Measurements from ENCODE around the gene PCBD1.

PCBD1 gene

DNA sequence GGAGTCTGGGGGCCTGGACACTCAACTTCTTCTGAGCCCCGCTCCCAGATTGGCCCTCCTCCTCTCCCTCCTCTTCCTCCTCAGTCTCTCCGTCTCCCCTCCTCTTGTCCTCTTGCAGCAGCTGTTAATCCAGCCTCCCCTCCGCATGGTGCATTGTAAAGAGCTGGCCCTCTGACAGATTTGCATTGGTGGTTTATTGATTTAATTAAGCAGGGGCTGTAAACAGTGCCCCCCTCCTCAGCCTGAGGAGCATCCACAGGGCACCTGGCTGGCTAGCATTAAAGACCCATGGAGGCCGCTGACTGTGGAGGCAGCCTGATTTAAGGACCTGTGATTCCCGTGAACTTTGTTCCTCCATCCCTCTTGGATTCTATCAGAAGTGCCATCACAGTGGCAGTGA lies 28.9 kb upstream of the PCBD1 start:
- DNase-seq (ENCODE audit: low spot score): no peak

DNA sequence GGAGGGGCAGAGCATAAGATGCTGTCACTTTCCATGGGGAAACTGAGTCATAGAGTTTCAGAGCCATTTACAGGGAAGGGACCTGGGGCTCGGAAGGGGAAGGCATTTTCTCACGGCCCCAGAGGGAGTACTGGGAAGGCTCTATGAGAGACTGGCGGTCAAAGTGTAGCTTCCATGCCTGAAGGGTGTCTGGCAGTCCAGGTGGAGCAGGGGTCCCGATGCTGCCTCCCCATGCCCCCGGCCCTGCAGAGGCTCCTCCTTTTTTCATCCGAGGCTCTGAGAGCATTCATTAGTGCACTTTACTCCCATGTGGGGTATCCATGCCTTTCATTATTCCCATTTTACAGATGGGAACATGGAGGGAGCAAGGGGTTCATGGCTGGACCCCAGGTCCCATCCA lies 27.9 kb upstream of the PCBD1 start:
- no peak for DNase-seq (ENCODE audit: low spot score)

DNA sequence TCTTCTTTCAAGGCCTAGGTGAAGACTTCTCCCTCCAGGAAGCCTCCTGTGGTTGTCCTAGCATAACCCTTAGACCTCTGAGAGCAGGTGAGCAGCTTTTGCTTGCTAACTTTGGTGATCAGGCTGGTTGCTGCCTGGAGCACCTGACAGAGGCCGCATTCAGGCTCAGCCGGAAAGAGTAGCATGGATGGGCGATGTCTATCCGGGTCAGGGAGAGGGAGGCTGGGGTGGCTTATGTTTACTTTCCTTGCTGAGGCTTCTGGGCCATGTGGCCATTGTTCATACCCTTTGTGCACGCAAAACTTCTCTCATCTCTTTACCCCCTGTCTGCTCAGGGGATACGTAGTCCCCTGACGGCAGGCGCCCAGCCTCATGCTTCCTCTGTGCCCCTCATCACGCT lies 27.4 kb upstream of the PCBD1 start:
- no peak for DNase-seq (ENCODE audit: low spot score)

DNA sequence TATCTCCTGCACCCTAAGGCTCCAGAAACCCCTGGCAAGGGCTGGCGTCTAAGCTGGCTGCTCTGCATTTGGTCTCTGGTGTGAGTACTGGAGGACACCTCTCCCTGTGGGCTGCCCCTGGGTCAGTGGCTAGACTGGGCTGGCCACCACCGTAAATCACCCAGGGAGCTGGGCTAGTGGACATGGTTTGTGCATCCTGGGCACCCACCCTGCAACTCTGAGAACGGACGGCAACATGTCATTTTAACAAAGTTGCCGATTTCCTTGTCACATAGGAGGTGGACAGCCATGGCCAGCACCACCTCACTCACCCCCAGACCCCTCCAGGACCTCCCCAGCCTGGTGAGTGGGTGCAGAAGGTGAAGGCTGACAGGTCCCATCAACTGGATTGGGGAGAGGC lies 26.8 kb upstream of the PCBD1 start:
- no peak for DNase-seq (ENCODE audit: low spot score)

DNA sequence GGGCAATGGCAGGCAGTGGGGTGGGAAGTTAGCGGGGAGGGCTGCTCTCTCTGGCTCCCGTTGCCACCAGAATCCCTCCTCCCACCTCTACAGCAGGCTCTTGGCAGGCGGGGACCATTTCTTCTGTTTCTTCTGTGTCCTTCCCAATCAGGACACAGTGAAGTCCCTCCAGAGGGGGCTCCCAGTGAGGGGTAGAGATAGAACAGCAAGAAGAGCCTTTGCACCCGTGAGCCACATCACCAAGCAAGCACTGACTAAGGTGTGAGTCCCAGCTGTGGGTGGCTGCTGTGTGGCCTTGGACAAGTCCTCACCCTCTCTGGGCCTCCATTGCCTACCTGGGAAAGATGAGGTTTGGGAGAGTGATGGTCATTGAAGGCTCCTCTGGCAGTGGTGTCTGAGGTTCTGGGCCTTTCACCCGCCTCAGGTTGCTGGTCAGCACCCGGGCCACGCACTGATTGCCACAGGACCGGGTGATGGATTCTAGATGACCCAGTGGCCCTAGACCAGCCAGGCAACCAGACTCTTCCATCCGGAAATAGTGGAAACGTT lies 26.0 kb upstream of the PCBD1 start:
- DNase-seq (ENCODE audit: low spot score): no peak

DNA sequence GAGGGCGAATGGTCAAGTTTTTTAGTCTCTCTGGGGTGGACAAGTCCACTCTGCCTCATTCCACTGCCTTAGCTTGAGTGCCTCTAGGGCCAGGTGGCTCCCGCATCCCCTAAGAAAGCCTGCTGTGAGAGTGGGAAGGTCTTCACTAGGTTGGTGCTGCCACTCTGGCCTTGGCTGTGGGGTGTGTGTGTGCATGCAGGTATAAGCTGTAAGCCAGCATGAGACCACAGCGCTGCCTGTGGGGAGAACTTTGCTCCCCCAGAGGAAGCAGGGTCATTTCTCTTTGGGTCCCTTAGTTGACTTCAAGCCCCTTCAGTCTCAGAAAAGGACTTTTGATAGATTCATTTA lies 25.5 kb upstream of the PCBD1 start:
- DNase-seq (ENCODE audit: low spot score): no peak

DNA sequence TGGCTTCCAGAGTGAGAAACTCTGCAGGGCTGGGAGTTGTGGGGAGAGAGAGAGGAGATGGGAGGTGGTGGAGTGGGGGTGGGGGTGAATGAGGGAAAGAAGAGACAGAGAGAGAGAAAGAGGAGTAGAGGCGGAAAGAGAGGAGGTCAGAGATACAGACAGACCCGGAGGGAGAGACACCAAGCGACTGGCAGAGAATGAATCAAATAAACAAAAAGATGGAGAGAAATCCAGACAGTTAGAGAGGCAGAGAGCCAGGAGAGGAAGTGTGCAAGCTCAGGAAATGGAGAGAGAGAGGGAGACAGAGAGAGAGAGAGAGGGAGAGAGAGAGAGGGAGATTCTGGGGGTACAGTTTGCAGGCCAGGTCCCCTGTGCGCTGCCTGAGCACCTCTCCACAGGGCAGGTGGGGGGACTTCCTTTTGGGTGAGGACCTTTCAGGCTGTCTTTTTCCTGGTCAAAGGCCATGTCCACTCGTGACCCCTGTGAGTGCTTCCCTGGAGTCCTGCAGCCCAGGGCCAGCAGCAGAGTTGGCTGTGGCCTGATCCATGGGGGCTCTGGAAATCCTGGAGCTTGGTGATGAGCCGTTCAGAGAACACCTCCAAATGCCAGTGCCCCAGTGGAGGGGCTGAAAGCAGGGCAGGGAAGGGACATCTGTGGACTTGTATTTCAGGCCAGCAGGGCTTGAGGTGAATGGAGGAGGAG lies 25.0 kb upstream of the PCBD1 start:
- no peak for DNase-seq (ENCODE audit: low spot score)

DNA sequence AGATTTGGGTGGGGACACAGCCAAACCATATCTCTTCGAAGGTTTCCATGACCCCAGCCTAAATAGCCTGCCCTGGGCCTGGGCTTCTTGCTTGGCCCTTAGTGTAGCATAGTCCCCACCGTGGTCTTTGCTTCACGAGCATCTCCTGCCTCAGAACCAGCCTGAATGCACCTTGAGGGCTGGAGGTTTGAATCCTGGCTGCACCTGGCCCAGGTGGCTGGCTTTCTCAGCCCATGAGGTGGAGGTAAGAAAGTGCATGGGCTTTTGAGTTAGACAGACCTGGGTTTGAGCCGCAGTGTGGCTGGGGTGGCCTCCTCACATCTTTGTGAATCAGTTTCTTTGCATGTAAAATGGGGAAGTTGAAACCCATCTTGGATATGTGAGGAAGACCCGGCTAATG lies 24.2 kb upstream of the PCBD1 start:
- DNase-seq (ENCODE audit: low spot score): no peak

DNA sequence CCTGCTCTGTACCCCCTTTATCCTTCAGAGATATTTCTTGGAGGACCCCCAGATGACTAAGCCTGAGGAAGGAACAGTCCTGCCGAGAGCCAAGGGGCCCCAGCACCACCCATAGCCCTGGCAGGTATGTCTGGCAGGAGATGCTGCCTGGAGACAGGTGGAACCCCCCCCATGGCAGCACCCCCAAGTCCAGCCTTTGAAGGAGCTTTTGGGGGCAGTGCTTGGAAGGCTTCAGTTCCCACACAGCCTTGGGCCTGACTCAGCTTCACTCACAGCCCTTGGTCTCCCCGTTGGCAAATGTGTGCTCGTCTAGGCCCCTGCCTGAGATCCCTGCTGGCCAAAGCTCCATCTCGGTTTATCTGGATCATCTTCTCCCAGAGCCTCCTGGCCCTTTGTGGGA lies 23.0 kb upstream of the PCBD1 start:
- peak; percentile 55 for DNase-seq (ENCODE audit: low spot score)

DNA sequence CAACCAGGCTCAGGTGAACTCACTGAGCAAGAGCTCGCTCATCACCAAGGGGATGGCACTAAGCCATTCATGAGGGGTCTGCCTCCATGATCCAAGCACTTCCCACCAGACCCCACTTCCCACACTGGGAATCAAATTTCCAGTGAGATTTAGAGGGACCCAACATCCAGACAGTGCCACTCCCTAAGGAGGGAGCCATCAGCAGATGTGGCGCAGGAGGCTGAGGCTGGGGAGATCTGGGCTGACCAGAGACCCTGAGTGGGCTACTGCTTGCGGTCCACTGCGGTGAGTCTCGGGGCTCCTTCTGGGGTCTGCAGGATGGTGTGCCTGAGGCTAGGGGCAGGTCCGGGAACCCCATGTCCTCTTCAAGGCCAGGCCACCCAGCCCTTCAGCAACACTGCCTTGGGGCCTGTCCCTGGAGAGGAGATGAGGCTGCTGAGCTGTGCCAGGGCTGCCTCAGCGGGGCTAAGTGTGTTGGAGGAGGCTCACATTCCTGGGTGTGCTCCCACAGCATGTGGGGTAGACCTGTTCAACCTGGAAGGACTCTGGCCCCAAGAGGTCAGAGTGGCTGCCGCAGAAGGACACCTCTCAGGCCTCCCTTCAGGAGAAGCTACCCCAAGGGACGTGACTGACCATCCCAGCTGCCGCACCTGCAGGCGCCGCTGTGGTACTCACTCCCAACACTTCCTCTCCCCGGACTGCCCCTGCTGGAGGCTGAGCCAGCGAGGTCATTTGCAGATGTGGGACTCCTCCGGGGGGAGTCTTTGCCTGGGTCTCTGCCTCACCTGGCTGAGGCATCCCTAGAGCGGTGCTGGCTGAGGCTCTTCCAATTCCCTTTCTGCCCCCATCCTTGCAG lies 22.3 kb upstream of the PCBD1 start:
- DNase-seq (ENCODE audit: low spot score): peak; percentile 61

DNA sequence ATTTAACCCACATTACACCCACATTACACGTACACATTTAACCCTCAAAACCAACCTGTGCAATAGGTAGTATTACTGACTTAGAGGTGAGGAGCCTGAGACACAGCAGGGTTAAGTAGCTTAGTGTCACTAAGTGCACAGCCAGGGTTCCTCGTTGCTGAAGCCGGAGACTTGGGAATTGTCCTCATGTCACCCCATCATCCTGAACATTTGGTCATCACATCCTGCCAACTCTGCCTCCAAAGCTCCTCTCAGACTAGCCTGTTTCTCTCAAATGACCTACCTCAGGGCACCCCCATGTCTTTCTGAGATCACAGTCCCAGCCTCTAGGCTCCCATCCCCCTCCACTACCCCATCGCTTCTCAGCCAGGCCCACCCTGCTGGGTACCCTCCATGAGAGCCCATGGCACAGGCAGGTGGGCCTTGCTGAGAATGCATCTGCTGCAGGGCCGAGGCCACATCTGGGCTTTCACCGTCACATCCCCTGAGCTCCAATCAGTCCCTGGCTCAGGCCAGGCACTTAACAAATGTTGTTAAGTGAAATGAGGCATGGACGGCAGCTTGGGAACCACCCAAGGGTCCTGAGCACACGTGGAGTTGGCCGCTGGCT lies 21.1 kb upstream of the PCBD1 start:
- DNase-seq (ENCODE audit: low spot score): peak; percentile 44

DNA sequence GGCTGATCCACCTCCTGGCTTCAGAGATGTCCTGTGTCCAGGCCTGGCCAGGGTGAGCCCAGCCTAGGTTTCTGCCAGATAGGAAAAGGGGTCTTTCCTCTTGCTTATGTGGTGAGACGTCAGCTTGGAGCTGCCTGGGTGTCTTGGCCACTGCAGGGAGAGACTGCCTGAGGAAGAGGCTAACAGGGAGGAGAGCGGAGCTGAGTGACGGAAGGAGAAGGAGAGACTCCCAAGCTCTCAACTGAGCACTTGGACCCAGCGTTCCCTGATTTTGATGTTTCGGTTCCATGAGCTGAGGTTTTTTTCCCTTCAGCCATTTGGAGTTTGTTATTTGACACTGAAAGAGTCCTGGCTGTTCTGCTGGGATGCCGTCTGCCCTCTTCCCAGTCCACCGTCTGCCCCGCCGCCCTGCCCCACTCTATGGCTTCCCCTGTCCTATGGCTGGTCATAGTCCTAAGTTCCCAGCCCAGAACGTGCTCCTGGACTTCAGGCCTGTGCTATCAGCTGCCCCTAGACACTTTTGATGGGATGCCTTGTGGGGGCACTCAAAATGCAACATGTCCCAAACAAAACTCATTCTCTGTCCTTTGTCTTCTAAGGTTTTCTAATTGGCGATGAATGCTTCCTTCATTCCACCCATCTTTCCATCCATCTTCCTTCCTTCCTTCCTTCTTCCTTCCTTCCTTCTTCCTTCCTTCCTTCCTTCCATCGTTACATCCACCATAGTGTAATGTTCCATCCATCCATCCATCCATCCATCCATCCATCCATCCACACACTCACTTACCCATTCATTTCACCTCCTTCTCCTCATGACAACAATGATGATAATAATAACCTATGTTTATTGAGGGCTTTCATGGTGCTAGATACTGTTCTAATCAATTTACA lies 20.3 kb upstream of the PCBD1 start:
- DNase-seq (ENCODE audit: low spot score): peak; percentile 62

DNA sequence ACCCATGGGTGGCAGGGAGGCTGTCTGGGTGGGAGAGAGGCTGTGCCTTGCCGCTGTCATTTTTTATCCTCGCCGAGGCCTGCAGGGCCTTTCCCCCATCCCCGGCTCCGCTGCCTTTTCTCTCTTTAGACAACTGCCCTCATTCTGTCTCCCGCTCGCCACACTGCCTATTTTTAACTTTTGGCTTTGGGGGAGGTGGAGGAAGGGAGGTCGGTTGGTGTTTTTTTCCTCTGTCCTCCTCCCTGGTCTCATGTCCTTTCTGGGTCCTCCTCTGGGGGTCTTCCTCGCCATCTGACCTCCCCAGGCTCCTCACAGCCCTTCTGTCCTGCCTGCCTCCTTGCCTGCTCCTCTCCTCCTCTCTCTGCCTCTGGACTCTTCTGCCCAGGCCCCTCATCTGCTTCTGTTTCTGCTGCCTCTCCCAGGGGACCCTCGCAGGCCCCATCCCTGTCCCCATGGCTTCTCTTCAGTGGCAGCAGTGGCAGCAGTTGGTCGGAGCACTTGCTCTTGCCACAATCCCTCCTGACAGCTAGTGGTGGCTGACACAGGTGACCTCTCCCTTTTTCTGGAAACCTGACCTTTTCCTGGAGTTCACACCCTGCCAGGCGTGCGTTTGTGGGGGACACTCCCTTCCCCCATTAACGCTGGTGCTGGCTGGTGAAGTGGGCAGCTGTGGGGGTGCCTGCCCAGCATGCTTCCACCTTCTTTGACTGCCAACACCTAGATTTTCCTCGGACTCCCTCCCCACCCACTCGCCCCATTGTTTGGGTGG lies 19.5 kb upstream of the PCBD1 start:
- peak; percentile 50 for DNase-seq (ENCODE audit: low spot score)

DNA sequence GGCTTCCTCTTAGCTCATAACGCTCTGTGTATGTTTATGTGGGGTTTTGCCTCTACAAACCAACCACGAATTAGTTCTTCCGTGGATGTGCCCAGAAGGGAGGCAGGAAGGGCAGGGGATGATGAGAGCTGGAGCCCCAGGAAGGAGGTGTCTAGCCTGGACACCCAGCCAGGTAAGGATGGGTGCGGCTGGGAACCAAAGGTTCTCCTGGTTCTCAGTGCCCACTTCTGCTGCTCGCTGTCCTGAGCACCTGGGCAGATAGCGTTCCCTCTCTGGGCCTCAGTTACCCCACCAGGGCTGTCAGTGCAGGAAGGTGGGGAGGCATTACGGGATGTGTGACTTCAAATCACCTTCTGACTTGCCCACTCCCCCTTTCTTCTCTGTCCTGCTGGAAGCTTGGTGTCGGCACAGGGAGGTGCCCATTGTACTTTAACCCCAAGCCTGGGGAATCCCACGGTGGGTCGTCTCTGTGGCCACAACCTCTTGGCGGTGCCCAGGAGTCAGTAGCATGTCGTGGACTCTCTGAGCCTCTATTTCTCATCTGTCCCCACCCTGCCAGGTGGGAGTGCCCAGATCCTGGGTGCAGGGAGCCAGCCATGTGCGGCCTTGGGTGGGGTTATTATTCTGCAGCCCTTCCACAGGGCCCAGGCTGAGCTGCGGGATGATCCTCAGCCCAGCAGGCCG lies 18.7 kb upstream of the PCBD1 start:
- DNase-seq (ENCODE audit: low spot score): peak; percentile 34

DNA sequence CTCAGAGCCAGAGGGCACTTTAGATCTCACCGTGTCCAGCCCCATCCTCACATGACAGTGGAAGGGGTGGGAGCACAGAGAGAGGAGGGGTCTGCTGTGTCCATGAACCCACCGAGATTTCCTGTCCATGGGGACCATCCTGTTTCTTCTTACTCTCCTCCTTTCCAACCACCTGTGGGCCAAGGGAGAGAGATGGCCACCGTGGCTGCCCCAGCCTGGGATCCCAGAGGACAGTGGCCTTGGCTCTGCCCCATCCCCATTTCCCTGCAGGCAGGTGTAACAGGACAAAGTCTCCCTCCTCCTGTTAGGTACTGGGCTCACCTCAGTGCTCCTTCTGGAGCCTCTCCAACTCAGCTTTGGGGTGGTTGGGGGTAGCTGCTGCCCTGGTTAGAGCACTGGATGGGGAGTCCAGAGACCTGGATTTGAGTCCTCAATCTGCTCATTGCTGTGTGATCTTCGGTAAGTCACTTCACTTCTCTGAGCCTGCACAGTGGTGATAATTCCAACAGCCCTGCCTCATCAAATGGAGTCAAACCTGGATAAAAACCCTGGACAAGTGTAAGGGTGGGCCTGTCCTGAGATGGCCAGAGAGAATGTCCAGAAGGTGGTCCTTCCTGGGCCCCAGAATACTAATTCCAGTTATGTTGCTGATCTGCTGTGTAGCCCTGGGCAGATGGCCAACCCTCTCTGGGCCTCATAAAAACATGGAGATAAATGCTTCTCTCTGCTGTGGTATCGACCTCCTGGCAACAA lies 17.8 kb upstream of the PCBD1 start:
- peak; percentile 63 for DNase-seq (ENCODE audit: low spot score)

DNA sequence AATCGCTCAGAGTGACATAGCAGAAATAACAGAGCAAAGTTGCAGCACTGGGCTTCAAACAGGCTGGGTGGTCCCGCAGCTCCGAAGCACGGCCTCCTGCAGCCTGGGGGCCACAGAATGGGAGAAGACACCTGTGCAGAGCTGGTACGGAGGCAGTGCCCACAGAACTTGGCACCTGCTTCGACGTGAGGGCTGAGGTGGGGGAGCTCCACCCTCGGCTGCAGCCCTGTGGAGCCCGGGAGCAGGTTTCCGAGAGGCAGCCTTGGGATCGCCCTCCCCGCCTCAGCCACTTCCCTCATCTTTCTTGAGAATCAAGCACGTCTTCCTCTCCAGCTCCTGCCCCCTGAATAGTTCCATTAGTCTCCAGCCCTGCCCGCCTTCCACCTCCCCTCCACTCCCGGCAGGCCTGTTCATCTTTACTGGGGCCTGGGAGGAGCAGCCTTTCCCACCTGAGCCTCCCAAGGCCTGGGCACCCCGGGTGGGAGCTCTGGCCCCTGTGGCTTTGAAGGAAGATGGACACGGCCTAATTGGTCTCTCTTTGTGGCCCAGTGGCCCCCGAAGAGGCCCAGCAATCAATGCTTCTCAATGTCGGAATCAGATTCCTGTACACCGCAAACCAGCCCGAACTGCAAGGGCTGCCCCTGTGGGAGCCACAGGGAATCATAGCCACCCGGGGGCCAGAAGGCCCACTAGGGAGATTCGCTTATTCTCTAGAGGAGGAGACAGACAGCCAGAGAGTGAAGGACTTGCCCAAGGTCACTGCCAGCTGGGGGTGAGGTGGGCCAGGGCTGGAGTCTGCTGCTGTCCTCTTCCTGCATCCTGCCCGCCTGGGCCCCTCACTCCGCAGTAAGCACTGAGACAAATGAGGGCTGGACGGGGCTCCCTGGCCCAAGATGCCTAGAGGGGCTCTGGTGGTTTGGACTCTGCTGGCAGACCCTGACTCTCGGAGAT lies 17.0 kb upstream of the PCBD1 start:
- DNase-seq (ENCODE audit: low spot score): peak; percentile 61

DNA sequence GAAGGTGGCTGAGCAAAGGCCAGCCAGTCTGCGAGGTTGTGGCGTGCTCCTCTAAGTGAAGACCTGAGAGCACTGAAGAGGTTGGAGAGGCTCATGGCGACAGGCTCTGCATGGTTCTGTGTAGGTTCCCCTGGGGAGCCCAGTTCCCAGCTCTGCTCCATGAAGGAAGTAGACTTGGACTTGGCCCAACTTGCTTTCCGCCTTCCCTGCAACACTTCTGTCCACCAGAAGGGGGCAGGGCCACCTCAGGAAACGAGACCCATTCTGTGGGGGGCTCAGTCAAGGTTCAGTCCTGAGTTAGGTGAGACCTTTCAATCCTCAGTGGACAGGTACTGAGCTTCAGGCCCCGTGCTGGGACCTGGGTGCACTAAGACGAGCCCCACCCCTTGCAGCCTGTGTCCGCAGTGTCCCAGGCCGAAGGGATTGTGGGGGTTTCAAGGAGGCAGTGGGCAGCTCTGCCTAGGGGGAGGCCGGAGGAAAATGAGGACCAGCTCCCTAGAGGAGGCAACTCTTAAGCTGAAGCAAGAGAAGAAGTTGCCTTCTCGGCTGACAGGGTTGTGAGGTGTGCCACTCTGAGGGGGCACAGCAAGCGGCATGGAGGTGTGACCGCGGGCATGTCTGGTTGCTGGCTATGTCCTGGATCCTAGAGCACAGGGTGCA lies 15.0 kb upstream of the PCBD1 start:
- peak; percentile 76 for DNase-seq (ENCODE audit: low spot score)

DNA sequence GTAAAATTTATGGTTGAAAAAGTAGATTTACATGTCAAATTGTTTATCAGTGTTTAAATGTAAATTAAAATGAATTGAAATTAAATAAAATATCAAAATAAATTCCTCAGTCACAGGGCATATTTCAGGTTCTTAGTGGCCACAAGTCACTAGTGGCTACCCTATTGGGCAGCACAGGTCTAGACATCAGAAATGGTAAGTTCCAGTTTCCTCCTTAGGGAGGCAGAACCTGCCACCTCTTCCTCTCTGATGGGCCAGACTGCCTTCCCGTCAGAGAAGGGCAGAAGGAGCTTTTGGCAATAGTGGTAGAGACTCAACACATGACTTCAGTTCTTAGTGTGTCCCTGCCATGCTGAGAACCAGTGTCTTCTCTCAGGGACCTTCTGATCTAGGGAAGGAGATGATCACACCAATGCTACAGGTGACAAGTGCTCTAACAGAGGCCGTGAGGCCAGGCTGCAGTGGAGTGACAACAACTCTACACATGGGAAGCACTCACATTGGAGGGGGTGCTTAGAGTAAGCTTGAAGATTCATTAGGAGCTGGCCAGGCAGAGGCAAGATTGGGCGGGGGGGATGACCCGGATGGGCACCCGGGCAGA lies 14.4 kb upstream of the PCBD1 start:
- peak; percentile 41 for DNase-seq (ENCODE audit: low spot score)
